Neural cell (in vitro differentiated cells): ENCODE measurements around the gene LAMC2. TPM values are rescaled to one million over a fixed set of nuclear protein-coding genes. Genes with fewer than 3 reads are reported as not detected.

ENCODE experiments used
- H2AFZ ChIP-seq: fragments of 200-600, 300-800 bp; sonication (generic), shearing (Covaris generic); 2 replicates; pipeline ENCODE4 v1.6.0; 2014; ENCODE audit warnings: low read depth, mild to moderate bottlenecking, antibody characterized with exemption, low read length, moderate library complexity
- H3F3A ChIP-seq: fragments of 200-600 bp; shearing (Covaris generic); 2 replicates; pipeline ENCODE4 v1.6.1; 2016; ENCODE audit warnings: mild to moderate bottlenecking, moderate library complexity, mixed read lengths, antibody characterized with exemption, low read length; ENCODE audit not compliant: insufficient read depth, poor library complexity, severe bottlenecking
- H3K27ac ChIP-seq: fragments of 200-600, 300-800 bp; sonication (generic), shearing (Covaris generic); 2 replicates; pipeline ENCODE4 v1.5.1; 2014; ENCODE audit warnings: mild to moderate bottlenecking, low read length, moderate library complexity
- H3K27me3 ChIP-seq: fragments of 300-800, 200-600 bp; sonication (generic), shearing (Covaris generic); 2 replicates; pipeline ENCODE4 v1.6.0; 2014; ENCODE audit warnings: mild to moderate bottlenecking, low read depth, low read length, moderate library complexity; ENCODE audit not compliant: insufficient read depth
- H3K36me3 ChIP-seq: fragments of 300-800, 200-600 bp; sonication (generic), shearing (Covaris generic); 2 replicates; pipeline ENCODE4 v1.5.1; 2014; ENCODE audit warnings: mild to moderate bottlenecking, antibody characterized with exemption, low read length, moderate library complexity; ENCODE audit not compliant: insufficient read depth
- H3K4me2 ChIP-seq: fragments of 300-800, 200-600 bp; sonication (generic), shearing (Covaris generic); 2 replicates; pipeline ENCODE4 v1.6.0; 2014; ENCODE audit warnings: mild to moderate bottlenecking, low read length
- H3K4me3 ChIP-seq: fragments of 300-800, 200-600 bp; sonication (generic), shearing (Covaris generic); 2 replicates; pipeline ENCODE4 v1.5.1; 2014; ENCODE audit warnings: mild to moderate bottlenecking, low read length, moderate library complexity
- H3K79me2 ChIP-seq: fragments of 200-600 bp; shearing (Covaris generic); replicated peaks from 2 replicates; pipeline ENCODE4 v1.6.0; 2014; ENCODE audit warnings: mild to moderate bottlenecking, low read length, moderate library complexity; ENCODE audit not compliant: insufficient read depth
- H3K9ac ChIP-seq: fragments of 300-800, 200-600 bp; sonication (generic), shearing (Covaris generic); 2 replicates; pipeline ENCODE4 v1.6.1; 2016; ENCODE audit warnings: mild to moderate bottlenecking, low read length, mixed read lengths
- H3K9me2 ChIP-seq: fragments of 200-600 bp; shearing (Covaris generic); 2 replicates; pipeline ENCODE4 v1.6.1; 2016; ENCODE audit warnings: mild to moderate bottlenecking, low read length, mixed read lengths; ENCODE audit not compliant: insufficient read depth
- H3K9me3 ChIP-seq: fragments of 200-600, 300-800 bp; sonication (generic), shearing (Covaris generic); 2 replicates; pipeline ENCODE4 v1.6.1; 2016; ENCODE audit warnings: mild to moderate bottlenecking, mixed run types, low read length, moderate library complexity, mixed read lengths
- H4K20me1 ChIP-seq: fragments of 200-600 bp; shearing (Covaris generic); 2 replicates; pipeline ENCODE4 v1.6.1; 2016; ENCODE audit warnings: mild to moderate bottlenecking, mixed run types; ENCODE audit not compliant: insufficient read depth
- EP300 ChIP-seq: fragments of 450-650 bp; conservative IDR thresholded peaks from 2 replicates; pipeline ENCODE4 v1.6.1; 2014; ENCODE audit warnings: antibody characterized with exemption, mild to moderate bottlenecking, moderate library complexity; ENCODE audit not compliant: poor library complexity, severe bottlenecking
- EZH2 ChIP-seq: fragments of 200-600, 300-800 bp; shearing (Covaris generic), sonication (generic); IDR thresholded peaks from 2 replicates; pipeline ENCODE4 v1.6.1; 2014; ENCODE audit warnings: antibody characterized with exemption, low read length, borderline replicate concordance, mild to moderate bottlenecking; ENCODE audit not compliant: insufficient read depth, poor library complexity, severe bottlenecking
- MXI1 ChIP-seq: fragments of 450-650 bp; conservative IDR thresholded peaks from 2 replicates; pipeline ENCODE4 v1.6.1; 2014; ENCODE audit warnings: antibody characterized with exemption, mild to moderate bottlenecking; ENCODE audit not compliant: poor library complexity, severe bottlenecking
- POLR2AphosphoS5 ChIP-seq: IDR thresholded peaks from 2 replicates; pipeline ENCODE4 v1.6.1; 2012
- RAD21 ChIP-seq: fragments of 450-650 bp; conservative IDR thresholded peaks from 2 replicates; pipeline ENCODE4 v1.6.1; 2014; ENCODE audit warnings: antibody characterized with exemption, mild to moderate bottlenecking, moderate library complexity
- SMC3 ChIP-seq: fragments of 450-650 bp; conservative IDR thresholded peaks from 2 replicates; pipeline ENCODE4 v1.6.1; 2014; ENCODE audit warnings: antibody characterized with exemption, mild to moderate bottlenecking, moderate library complexity; ENCODE audit not compliant: poor library complexity
- TAF1 ChIP-seq: IDR thresholded peaks from 2 replicates; pipeline ENCODE4 v1.6.1; 2012; ENCODE audit warnings: low read depth
- polyA plus RNA-seq: library from polyadenylated mRNA; depleted of rRNA; stranded (reverse); fragments of >200 nt; gene quantifications from 2 replicates; pipeline ENCODE4 v1.2.3, GENCODE V29; 2014
- TF ChIP-seq, protein P1 (sequence below): IDR thresholded peaks from 2 replicates; pipeline ENCODE4 v1.6.1; 2012; ENCODE audit warnings: borderline replicate concordance
- TF ChIP-seq, protein P2 (sequence below): fragments of 450-650 bp; IDR thresholded peaks from 2 replicates; pipeline ENCODE4 v1.5.1; 2014; ENCODE audit warnings: antibody characterized with exemption, mild to moderate bottlenecking, moderate library complexity; ENCODE audit not compliant: poor library complexity, severe bottlenecking

The LAMC2 gene
- polyA plus RNA-seq, 1 donor from 2014 or later: 0.67 TPM

DNA sequence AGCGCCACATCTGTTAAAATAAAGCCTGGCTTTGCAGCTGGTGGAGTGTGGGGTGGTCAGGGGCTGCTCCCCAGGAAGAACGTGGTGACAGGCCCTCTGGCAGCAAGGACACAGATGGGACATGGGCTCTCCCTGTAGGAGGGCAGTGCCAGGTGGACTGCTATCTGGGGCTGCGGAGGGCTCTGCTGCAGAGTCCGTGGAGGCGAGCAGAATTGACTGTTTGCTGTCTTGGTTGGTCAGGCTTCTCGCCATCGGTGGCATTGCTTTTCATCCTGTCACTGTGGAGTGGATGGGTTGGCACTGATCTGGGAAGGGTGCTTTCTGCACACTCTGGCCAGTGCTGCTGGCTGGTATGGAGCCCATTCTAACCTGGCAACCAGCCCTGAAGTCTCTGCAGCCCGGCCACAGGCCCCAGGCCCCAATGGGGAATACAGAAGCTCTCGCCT is 103.0 kb downstream of the LAMC2 start:
- no peaks in the 10 kb centered on the region for H3K9me3 ChIP-seq
- H3K27ac ChIP-seq: no peak overlapping the region
- no peaks in the 10 kb centered on the region for H3F3A ChIP-seq
- no peaks in the 10 kb centered on the region for H4K20me1 ChIP-seq
- H3K4me2 ChIP-seq: no peak overlapping the region
- H2AFZ ChIP-seq: no peak overlapping the region
- no peaks in the 10 kb centered on the region for H3K79me2 ChIP-seq
- H3K4me3 ChIP-seq: no peak overlapping the region
- no peaks in the 10 kb centered on the region for H3K27me3 ChIP-seq
- peaks cover 22% of the 10 kb centered on the region for H3K36me3 ChIP-seq
- no peak overlapping the region for H3K9ac ChIP-seq
- H3K9me2 ChIP-seq: no peaks in the 10 kb centered on the region
- TF ChIP-seq TAF1: no peak
- TF ChIP-seq RAD21: no peak
- no peak for TF ChIP-seq SMC3
- no peak for TF ChIP-seq MXI1
- TF ChIP-seq, protein P1, sequence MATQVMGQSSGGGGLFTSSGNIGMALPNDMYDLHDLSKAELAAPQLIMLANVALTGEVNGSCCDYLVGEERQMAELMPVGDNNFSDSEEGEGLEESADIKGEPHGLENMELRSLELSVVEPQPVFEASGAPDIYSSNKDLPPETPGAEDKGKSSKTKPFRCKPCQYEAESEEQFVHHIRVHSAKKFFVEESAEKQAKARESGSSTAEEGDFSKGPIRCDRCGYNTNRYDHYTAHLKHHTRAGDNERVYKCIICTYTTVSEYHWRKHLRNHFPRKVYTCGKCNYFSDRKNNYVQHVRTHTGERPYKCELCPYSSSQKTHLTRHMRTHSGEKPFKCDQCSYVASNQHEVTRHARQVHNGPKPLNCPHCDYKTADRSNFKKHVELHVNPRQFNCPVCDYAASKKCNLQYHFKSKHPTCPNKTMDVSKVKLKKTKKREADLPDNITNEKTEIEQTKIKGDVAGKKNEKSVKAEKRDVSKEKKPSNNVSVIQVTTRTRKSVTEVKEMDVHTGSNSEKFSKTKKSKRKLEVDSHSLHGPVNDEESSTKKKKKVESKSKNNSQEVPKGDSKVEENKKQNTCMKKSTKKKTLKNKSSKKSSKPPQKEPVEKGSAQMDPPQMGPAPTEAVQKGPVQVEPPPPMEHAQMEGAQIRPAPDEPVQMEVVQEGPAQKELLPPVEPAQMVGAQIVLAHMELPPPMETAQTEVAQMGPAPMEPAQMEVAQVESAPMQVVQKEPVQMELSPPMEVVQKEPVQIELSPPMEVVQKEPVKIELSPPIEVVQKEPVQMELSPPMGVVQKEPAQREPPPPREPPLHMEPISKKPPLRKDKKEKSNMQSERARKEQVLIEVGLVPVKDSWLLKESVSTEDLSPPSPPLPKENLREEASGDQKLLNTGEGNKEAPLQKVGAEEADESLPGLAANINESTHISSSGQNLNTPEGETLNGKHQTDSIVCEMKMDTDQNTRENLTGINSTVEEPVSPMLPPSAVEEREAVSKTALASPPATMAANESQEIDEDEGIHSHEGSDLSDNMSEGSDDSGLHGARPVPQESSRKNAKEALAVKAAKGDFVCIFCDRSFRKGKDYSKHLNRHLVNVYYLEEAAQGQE: no peak

DNA sequence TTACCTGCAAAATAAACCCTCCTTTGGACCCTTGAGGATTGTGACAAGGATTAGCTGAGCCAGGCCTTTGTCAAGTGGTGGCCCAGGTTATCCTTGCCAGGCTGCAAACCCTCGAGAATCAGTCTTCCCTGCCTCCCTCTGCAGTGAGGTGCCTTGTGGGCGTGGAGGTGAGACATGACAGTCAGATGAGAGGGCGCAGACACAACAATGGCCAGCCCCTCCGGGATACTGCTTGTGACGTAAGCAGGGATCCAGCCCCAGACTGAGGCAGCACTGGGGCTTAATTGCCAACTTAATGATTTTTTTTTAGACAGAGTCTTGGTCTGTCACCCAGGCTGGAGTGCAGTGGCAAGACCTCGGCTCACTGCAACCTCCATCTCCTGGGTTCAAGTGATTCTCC is 104.6 kb downstream of the LAMC2 start:
- H3F3A ChIP-seq: no peaks in the 10 kb centered on the region

More for the DNA sequence above, 104.6 kb downstream of the LAMC2 start:
- Histone ChIP-seq H3K9me2 (no peaks in the 10 kb centered on the region), H3K4me3 (no peak overlapping the region), H3K79me2 (no peaks in the 10 kb centered on the region), H3K27me3 (no peaks in the 10 kb centered on the region), H3K9ac (no peak overlapping the region), H3K36me3 (peaks cover 8% of the 10 kb centered on the region), H4K20me1 (no peaks in the 10 kb centered on the region), H2AFZ (no peak overlapping the region), H3K4me2 (no peak overlapping the region), H3K27ac (no peak overlapping the region), H3K9me3 (no peaks in the 10 kb centered on the region)
- no peak for TF ChIP-seq RAD21
- no peak for TF ChIP-seq POLR2AphosphoS5
- TF ChIP-seq, protein P1: no peak
- TF ChIP-seq, protein P2, sequence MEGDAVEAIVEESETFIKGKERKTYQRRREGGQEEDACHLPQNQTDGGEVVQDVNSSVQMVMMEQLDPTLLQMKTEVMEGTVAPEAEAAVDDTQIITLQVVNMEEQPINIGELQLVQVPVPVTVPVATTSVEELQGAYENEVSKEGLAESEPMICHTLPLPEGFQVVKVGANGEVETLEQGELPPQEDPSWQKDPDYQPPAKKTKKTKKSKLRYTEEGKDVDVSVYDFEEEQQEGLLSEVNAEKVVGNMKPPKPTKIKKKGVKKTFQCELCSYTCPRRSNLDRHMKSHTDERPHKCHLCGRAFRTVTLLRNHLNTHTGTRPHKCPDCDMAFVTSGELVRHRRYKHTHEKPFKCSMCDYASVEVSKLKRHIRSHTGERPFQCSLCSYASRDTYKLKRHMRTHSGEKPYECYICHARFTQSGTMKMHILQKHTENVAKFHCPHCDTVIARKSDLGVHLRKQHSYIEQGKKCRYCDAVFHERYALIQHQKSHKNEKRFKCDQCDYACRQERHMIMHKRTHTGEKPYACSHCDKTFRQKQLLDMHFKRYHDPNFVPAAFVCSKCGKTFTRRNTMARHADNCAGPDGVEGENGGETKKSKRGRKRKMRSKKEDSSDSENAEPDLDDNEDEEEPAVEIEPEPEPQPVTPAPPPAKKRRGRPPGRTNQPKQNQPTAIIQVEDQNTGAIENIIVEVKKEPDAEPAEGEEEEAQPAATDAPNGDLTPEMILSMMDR: no peak
- no peak for TF ChIP-seq TAF1
- TF ChIP-seq MXI1: no peak
- no peak for TF ChIP-seq EZH2
- TF ChIP-seq SMC3: no peak
- TF ChIP-seq EP300: no peak
